ENCODE results near the gene NLGN1. TPM values are rescaled to one million over a fixed set of nuclear protein-coding genes. Genes with fewer than 3 reads are reported as not detected.
A peak's percentile ranks its signal among the peaks of the same experiment; 100 is the strongest.

NLGN1 gene
- total and polyA plus RNA-seq, 12 donors: 0.13 to 3.7 (median 0.84) TPM

- 40 to 54% (median 47%) methylated on average over 3 of the region's 3 CpGs for WGBS, 4 donors
- Histone ChIP-seq H3K4me1 (replicated peaks in 1 of 2) (no peaks in the 10 kb centered on the region), H3K9me3 (replicated peaks in 1 of 3) (no peaks in the 10 kb centered on the region), H3K36me3 (replicated peaks in 1 of 2) (no peaks in the 10 kb centered on the region), H3K4me3 (no peak overlapping the region), H3K27me3 (no peaks in the 10 kb centered on the region), H3K27ac (no peak overlapping the region)
- TF ChIP-seq POLR2A (IDR thresholded peaks at IDR 0.05): no peak
- TF ChIP-seq CTCF (IDR thresholded peaks at IDR 0.05): no peak
- peak in 1 of 7 donors; percentile 56 for DNase-seq
- intact Hi-C loops (cut with DNase I): no loop called here
Measured at GRCh38 chr3:173911446-173911845, 513.9 kb downstream of the NLGN1 start.

GRCh38 chr3:173912126-173912525 lies 514.6 kb downstream of the NLGN1 start:
- Histone ChIP-seq H3K4me3 (no peak overlapping the region), H3K27ac (no peak overlapping the region), H3K27me3 (no peaks in the 10 kb centered on the region), H3K9me3 (replicated peaks in 1 of 3) (no peaks in the 10 kb centered on the region), H3K36me3 (replicated peaks in 1 of 2) (no peaks in the 10 kb centered on the region), H3K4me1 (replicated peaks in 1 of 2) (no peaks in the 10 kb centered on the region)
- TF ChIP-seq CTCF (IDR thresholded peaks at IDR 0.05) (no peak), POLR2A (IDR thresholded peaks at IDR 0.05) (no peak)
- DNase-seq: no peak
- intact Hi-C loops (cut with DNase I): no loop called here
- 56 to 75% (median 65%) methylated on average over 4 of the region's 4 CpGs for WGBS, 4 donors

GRCh38 chr3:173913397-173913796 lies 515.9 kb downstream of the NLGN1 start:
- H3K4me1 ChIP-seq (replicated peaks in 1 of 2): no peaks in the 10 kb centered on the region
- no peak for DNase-seq
- H3K9me3 ChIP-seq (replicated peaks in 1 of 3): no peaks in the 10 kb centered on the region
- intact Hi-C loops (cut with DNase I): no loop called here
- WGBS, 4 donors: 0 to 13% (median 8%) methylated on average over 2 of the region's 2 CpGs
- TF ChIP-seq POLR2A (IDR thresholded peaks at IDR 0.05) (no peak), CTCF (IDR thresholded peaks at IDR 0.05) (no peak)
- H3K27ac ChIP-seq: no peak overlapping the region
- H3K36me3 ChIP-seq (replicated peaks in 1 of 2): no peaks in the 10 kb centered on the region
- H3K27me3 ChIP-seq: no peaks in the 10 kb centered on the region
- H3K4me3 ChIP-seq: no peak overlapping the region

GRCh38 chr3:173913974-173914421 lies 516.5 kb downstream of the NLGN1 start:
- Histone ChIP-seq H3K27ac (no peak overlapping the region), H3K36me3 (replicated peaks in 1 of 2) (no peaks in the 10 kb centered on the region), H3K27me3 (no peaks in the 10 kb centered on the region), H3K4me1 (replicated peaks in 1 of 2) (no peaks in the 10 kb centered on the region), H3K9me3 (replicated peaks in 1 of 3) (no peaks in the 10 kb centered on the region), H3K4me3 (no peak overlapping the region)
- DNase-seq: no peak
- intact Hi-C loops (cut with DNase I): no loop called here
- WGBS, 4 donors: 80 to 100% (median 84%) methylated on average over 1 of the region's 1 CpG
- no peak for TF ChIP-seq POLR2A (IDR thresholded peaks at IDR 0.05)
- TF ChIP-seq CTCF (IDR thresholded peaks at IDR 0.05): no peak
